HG02678 (cell line): Measurements from ENCODE around the gene RNF187.
"Not testable (repeated sequence)": the region's sequence is repeated elsewhere in the genome, so short reads cannot be mapped to it uniquely, and the experiment has no call there.

Source experiments
- ATAC-seq: cut with Tn5 transposase; IDR thresholded peaks from one replicate; pipeline ENCODE4 v1.9.1; 2021; ENCODE audit warnings: mild to moderate bottlenecking, moderate library complexity; ENCODE audit not compliant: unreplicated experiment

Gene RNF187

GRCh38 chr1:228459091-228459993, 27.8 kb upstream of the RNF187 start:
- no peak for ATAC-seq

GRCh38 chr1:228460821-228461220, 26.4 kb upstream of the RNF187 start:
- ATAC-seq: no peak

GRCh38 chr1:228462560-228462959, 24.6 kb upstream of the RNF187 start:
- ATAC-seq: no peak

- ATAC-seq: no peak
These were observed 24.1 kb upstream of the RNF187 start for GRCh38 chr1:228463009-228463558.

- ATAC-seq: no peak
These were observed 23.4 kb upstream of the RNF187 start for GRCh38 chr1:228463559-228464455.

GRCh38 chr1:228464487-228464983, 22.6 kb upstream of the RNF187 start:
- ATAC-seq: peak; percentile 91

- ATAC-seq: no peak
These were observed 22.0 kb upstream of the RNF187 start for GRCh38 chr1:228465141-228465540.

- no peak for ATAC-seq
These were observed 21.5 kb upstream of the RNF187 start for GRCh38 chr1:228465571-228466146.

- ATAC-seq: not testable (repeated sequence)
These were observed 19.0 kb upstream of the RNF187 start for GRCh38 chr1:228468188-228468587.

GRCh38 chr1:228469413-228470162, 17.6 kb upstream of the RNF187 start:
- ATAC-seq: no peak

GRCh38 chr1:228471154-228471761, 15.9 kb upstream of the RNF187 start:
- no peak for ATAC-seq

GRCh38 chr1:228471762-228472398, 15.3 kb upstream of the RNF187 start:
- ATAC-seq: no peak

GRCh38 chr1:228472655-228473054, 14.5 kb upstream of the RNF187 start:
- no peak for ATAC-seq

- no peak for ATAC-seq
These were observed 12.7 kb upstream of the RNF187 start for GRCh38 chr1:228474507-228474906.

GRCh38 chr1:228475812-228476211, 11.4 kb upstream of the RNF187 start:
- ATAC-seq: no peak

- no peak for ATAC-seq
These were observed 9.9 kb upstream of the RNF187 start for GRCh38 chr1:228477263-228477662.

- ATAC-seq: no peak
These were observed 8.9 kb upstream of the RNF187 start for GRCh38 chr1:228478326-228478725.

- peak; percentile 45 for ATAC-seq
These were observed 8.1 kb upstream of the RNF187 start for GRCh38 chr1:228478912-228479711.
